KBM-7 (cell line): Measurements from ENCODE around the gene POLR1B.
"Not testable (repeated sequence)": the region's sequence is repeated elsewhere in the genome, so short reads cannot be mapped to it uniquely, and the experiment has no call there.

Source experiments
- DNase-seq: peaks from one replicate; pipeline ENCODE4 v3.0.0-alpha.2; 2015
- in situ Hi-C: fragments of 300-500 bp; cut with MboI; formaldehyde crosslinking; loops from 2 replicates; pipeline ENCODE4 v1.14.3; 2020; ENCODE audit warnings: low sequenced_read_pairs, low pct_unique_long_range_greater_than_20kb, mixed read lengths

The POLR1B gene

GRCh38 chr2:112585873-112586464 lies 43.7 kb downstream of the POLR1B start:
- in situ Hi-C loops = no loop called here
- no peak for DNase-seq

- DNase-seq = no peak
- in situ Hi-C loops = no loop called here
Observed at GRCh38 chr2:112588611-112589045, 46.4 kb downstream of the POLR1B start.

DNA sequence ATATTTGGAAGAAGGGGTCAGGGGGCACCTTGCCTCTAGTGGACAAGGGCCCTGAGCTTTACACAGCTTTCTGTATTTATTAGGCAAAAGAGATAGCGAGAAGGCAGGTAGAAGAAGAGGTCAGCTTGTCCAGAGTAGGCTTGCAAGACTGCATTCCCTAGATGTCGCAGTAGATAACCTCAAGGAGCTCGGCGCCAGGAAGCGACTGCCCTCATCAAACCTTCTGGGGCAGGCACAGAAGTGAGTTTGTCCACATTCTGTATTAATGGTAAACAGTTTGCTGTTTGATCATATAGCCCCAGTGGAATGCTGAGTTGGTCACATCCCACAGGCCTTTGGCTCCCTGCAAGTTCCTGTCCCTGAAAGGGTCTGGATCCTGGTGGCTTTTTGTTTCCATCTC lies 49.1 kb downstream of the POLR1B start:
- in situ Hi-C loops = no loop called here

DNA sequence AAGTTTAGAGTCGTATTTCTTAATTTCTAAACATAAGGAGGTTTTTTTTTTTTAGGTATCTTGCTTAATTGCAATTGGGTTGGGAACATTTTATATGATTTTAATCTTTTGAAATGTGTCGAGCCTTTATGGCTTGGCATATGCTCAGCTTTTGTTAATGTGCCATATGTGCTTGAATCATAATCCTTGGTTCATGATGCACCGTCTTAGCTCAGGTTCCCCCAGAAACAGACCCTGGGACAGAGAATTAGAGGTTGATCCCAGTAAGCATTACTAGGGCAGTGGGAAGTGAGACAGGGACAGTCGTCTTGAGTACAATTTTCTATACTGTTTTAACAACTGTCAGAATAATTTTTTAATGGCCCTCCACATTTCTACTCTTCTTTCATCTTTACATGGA lies 51.5 kb downstream of the POLR1B start:
- in situ Hi-C loops = no loop called here
- DNase-seq = no peak

More for the DNA sequence above, 49.1 kb downstream of the POLR1B start:
- no peak for DNase-seq

- in situ Hi-C loops = no loop called here
- DNase-seq = no peak
Observed at GRCh38 chr2:112597537-112598322, 55.5 kb downstream of the POLR1B start.

GRCh38 chr2:112600634-112601033 lies 58.4 kb downstream of the POLR1B start:
- in situ Hi-C loops = loop anchor here (25.0 kb wide), 1 partner anchor 337 kb away; no protein-coding TSS in a partner anchor
- DNase-seq = no peak

DNA sequence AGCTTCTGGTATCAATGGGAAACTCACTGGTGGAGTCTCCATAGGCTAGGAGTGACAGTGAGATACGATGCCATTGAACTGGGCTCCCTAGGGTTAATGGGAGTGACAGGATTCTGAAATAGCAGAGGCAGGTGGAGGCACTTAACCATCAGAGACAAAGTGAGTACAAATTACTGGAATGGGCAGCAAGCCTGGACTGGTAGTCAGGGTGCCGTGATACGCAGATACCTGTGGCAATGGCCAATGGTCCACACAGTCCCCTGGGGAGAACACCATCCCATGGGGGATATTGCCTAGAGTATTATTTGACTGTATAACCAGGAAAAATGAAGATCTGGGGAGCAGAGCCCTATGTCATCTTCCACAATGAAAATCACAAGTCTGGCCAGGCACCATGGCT lies 59.5 kb downstream of the POLR1B start:
- no peak for DNase-seq
- in situ Hi-C loops = loop anchor here (25.0 kb wide), 1 partner anchor 336 kb away; no protein-coding TSS in a partner anchor

DNA sequence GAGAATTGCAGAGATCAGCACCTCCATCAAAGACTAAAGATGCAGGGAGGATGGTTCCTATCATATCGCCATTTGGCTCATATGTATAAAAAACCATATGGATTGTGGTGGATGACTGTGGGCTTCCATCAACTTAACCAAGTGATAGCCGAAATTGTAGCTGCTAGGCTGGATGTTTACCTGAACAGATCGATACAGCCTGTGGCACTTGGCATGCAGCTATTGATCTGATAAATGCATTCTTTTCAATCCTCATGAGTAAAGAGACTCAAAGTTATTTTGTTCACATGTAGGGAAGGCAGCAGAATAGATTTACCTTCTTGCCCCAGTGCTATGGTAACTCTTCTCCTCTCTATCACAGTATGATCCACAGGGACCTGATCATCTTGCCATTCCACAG lies 60.7 kb downstream of the POLR1B start:
- no peak for DNase-seq

GRCh38 chr2:112603731-112604130 lies 61.5 kb downstream of the POLR1B start:
- DNase-seq = no peak
- in situ Hi-C loops = loop anchor here (25.0 kb wide), 1 partner anchor 334 kb away; no protein-coding TSS in a partner anchor

More for the DNA sequence above, 60.7 kb downstream of the POLR1B start:
- in situ Hi-C loops = loop anchor here (25.0 kb wide), 1 partner anchor 334 kb away; no protein-coding TSS in a partner anchor

GRCh38 chr2:112604952-112605351 lies 62.7 kb downstream of the POLR1B start:
- in situ Hi-C loops = loop anchor here (25.0 kb wide), 1 partner anchor 332 kb away; no protein-coding TSS in a partner anchor
- DNase-seq = no peak

GRCh38 chr2:112605926-112606325 lies 63.7 kb downstream of the POLR1B start:
- in situ Hi-C loops = loop anchor here (25.0 kb wide), 1 partner anchor 331 kb away; no protein-coding TSS in a partner anchor
- DNase-seq = no peak

DNA sequence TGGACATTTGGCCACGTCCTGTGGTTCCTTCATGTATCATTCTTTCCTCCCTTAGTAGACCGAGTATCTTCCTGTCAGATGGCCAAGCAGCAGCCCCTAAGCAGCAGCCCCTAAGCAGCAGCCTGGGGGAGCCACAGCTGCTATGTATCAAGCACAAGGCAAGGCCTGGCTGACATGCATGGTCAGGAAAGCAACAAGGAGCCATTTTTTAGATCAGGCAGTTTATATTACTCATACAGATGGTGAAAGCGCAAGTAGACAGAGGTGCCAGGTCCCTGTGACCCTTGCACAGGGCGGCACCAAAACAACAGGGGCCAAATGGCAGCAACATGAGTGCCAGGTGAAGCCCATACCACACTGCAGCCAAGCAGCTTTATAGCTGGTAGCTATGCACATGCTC lies 64.3 kb downstream of the POLR1B start:
- in situ Hi-C loops = loop anchor here (25.0 kb wide), 1 partner anchor 331 kb away; no protein-coding TSS in a partner anchor
- DNase-seq = no peak

- DNase-seq = no peak
- in situ Hi-C loops = loop anchor here (25.0 kb wide), 1 partner anchor 329 kb away; no protein-coding TSS in a partner anchor
Observed at GRCh38 chr2:112607680-112608438, 65.6 kb downstream of the POLR1B start.

DNA sequence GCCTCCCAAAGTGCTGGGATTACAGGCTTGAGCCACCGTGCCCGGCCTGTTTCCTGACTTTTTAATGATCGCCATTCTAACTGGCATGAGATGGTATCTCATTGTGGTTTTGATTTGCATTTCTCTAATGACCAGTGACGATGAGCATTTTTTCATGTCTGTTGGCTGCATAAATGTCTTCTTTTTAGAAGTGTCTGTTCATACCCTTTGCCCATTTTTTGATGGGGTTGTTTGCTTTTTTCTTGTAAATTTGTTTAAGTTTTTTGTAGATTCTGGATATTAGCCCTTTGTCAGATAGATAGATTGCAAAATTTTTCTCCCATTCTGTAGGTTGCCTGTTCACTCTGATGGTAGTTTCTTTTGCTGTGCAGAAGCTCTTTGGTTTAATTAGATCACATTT lies 67.1 kb downstream of the POLR1B start:
- in situ Hi-C loops = loop anchor here (25.0 kb wide), 1 partner anchor 328 kb away; no protein-coding TSS in a partner anchor
- DNase-seq = not testable (repeated sequence)

DNA sequence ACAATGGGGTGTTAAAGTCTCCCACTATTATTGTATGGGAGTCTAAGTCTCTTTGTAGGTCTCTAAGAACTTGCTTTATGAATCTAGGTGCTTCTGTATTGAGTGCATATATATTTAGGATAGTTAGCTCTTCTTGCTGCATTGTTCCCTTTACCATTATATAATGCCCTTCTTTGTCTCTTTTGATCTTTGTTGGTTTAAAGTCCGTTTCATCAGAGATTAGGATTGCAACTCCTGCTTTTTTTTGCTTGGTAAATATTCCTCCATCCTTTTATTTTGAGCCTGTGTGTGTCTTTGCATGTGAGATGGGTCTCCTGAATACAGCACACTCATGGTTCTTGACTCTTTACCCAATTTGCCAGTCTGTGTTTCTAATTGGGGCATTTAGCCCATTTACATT lies 70.0 kb downstream of the POLR1B start:
- in situ Hi-C loops = loop anchor here (25.0 kb wide), 1 partner anchor 325 kb away; no protein-coding TSS in a partner anchor
- not testable (repeated sequence) for DNase-seq

- no peak for DNase-seq
- in situ Hi-C loops = loop anchor here (25.0 kb wide), 1 partner anchor 323 kb away; no protein-coding TSS in a partner anchor
Observed at GRCh38 chr2:112614201-112614840, 72.1 kb downstream of the POLR1B start.

DNA sequence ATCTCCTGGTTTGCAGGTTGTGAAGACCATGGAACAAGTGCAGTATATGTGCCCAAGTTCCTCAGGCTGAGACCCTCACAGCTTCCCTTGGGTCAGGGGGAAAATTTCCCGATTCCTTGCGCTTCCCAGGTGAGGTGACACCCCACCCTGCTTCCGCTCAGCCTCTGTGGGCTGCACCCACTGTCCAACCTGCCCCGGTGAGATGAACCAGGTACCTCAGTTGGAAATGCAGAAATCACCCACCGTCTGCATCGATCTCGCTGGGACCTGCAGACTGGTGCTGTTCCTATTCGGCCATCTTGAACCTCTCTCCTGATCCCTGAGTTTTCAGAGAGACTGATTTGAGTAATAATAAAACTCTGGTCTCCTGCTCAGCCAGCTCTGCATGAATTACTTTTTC lies 72.8 kb downstream of the POLR1B start:
- in situ Hi-C loops = loop anchor here (25.0 kb wide), 1 partner anchor 322 kb away; no protein-coding TSS in a partner anchor
- no peak for DNase-seq

DNA sequence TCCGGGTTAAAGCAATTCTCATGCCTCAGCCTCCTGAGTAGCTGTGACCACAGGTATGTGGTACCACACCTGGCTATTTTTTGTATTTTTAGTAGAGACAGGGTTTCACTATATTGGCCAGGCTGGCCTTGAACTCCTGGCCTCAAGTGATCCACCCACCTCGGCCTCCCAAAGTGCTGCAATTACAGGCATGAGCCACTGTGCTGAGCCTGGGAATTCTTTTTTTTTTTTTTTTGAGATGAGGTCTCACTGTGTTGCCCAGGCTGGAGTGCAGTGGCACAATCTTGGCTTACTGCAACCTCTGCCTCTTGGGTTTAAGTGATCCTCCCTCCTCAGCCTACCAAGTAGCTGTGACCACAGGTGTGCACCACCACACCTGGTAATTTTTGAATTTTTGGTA lies 73.5 kb downstream of the POLR1B start:
- in situ Hi-C loops = loop anchor here (25.0 kb wide), 1 partner anchor 322 kb away; no protein-coding TSS in a partner anchor
- DNase-seq = not testable (repeated sequence)
